HG03575 (cell line): ENCODE results near the gene ATP5PF.
"Not testable (repeated sequence)": the region's sequence is repeated elsewhere in the genome, so short reads cannot be mapped to it uniquely, and the experiment has no call there.

ENCODE experiments used
- ATAC-seq: cut with Tn5 transposase; IDR thresholded peaks from one replicate; pipeline ENCODE4 v1.9.1; 2021; ENCODE audit not compliant: unreplicated experiment, insufficient number of reproducible peaks, low FRiP score; ENCODE audit errors: extremely low read depth

Gene ATP5PF, protein sequence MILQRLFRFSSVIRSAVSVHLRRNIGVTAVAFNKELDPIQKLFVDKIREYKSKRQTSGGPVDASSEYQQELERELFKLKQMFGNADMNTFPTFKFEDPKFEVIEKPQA

DNA sequence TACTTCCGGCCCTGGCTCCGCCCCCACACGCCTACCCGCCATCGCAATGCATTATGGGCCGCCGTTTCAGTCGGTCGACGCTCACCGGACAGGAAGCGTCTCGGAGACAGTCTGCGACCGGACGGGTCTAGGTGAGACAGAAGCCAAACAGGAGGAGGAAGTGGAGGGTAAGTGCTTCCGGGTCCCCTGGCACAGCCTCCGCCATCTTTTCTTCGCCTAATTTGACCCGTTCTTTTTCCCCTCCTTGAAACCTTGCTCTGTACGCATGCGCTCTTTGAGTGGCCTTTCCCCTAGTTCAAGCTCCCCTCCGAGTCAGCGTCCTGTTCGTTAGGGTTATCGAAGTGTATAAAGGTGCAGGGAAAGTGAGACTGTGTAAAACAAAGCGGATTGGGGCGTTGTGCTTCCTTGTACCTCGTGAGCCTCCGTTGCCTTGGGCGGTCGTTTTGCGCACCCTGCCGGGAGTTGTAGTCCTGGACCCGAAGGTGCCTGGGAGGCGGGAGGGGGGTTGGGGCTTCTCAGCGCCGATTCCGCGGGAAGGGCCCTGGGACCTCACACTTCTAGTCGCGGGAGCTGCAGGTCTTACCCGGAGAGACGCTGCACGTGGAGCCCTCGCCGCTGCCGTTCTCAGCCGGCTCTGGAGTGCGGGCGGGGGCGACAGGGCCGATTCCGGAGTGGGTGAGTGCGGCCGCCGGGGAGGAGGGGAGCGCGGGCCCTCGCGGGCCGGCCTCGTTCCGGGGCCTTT, at the start of gene ATP5PF, which contains the start of gene GABPA:
Gene ATP5PF, minus strand, starts transcription at position 1 of the 742 bp plus-strand sequence. CDS start 5,110 bp downstream, outside the sequence.
Gene GABPA, plus strand, starts transcription at position 69 of the 742 bp plus-strand sequence. CDS start 6,627 bp downstream, outside the sequence.
- ATAC-seq: peak; percentile 66

DNA sequence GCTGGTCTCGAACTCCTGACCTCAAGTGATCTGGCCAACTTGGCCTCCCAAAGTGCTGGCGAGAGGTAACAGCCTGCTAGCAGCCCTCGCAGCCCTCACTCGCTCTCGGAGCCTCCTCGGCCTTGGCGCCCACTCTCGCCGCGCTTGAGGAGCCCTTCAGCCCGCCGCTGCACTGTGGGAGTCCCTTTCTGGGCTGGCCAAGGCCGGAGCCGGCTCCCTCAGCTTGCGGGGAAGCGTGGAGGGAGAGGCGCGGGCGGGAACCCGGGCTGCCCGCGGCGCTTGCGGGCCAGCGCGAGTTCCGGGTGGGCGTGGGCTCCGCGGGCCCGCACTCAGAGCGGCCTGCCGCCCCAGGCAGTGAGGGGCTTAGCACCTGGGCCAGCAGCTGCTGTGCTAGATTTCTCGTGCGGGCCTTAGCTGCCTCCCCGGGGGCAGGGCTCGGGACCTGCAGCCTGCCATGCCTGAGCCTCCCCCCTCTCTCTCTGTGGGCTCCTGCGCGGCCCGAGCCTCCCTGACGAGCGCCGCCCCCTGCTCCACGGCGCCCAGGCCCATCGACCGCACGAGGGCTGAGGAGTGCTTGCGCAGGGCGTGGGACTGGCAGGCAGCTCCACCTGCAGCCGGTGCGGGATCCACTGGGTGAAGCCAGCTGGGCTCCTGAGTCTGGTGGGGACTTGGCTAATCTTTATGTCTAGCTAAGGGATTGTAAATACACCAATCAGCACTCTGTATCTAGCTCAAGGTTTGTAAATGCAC, 43.6 kb upstream of the ATP5PF start:
- ATAC-seq: not testable (repeated sequence)

DNA sequence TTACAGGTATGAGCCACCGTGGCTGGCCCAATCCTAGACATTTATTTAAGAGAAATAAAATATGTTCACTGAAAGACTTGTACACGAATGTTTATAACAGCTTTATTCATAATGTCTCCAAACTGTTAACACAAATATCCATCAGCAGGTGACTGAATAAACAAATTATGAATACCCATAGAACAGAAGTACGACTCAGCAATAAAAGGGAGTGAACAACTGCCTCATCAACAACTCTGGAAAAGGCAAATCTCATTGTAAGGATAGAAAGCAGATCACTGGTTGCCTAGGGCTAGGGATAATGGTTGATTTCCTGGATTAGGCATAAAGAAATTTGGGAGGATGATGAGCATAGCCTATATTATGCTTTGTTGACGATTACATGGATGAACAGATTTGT, 41.7 kb upstream of the ATP5PF start:
- no peak for ATAC-seq

DNA sequence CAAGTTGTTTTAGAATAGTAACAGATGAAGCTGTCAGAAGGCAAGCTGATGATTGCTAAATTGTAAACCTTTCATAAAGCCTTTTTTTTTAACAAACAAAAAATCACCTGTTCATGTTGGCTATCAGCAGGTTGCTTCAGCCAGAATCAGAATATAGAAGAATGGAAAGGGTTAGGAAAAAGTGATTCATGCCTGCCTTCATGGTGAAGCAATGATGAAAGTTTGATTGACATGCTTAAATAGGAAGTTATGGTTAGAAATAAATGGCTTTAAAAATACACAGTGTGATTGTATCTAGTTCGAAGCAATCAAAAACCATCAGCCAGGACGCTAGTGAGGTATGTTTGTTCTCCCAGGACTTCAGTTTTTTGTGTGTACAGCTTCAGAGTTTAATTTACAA, 38.0 kb upstream of the ATP5PF start:
- ATAC-seq: no peak

DNA sequence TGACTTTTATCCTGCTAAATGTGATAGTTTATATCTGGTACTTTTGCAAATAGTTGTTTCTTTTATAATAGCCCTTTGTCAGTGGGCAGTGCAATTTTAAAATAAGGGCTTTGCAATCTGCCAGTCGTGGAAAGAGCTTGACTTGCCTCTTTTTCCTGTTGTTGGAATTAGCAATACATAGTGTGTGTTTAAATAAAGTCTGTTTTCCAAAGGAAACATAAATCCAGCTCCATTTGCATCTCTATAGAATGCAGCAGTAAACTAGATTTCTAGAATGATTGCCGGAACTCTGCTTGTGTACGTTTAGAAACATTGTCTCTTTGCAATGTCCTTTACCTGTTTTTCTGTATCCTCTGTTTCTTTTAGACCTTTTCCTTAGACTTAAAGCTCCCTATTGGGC, 33.2 kb upstream of the ATP5PF start:
- ATAC-seq: no peak

DNA sequence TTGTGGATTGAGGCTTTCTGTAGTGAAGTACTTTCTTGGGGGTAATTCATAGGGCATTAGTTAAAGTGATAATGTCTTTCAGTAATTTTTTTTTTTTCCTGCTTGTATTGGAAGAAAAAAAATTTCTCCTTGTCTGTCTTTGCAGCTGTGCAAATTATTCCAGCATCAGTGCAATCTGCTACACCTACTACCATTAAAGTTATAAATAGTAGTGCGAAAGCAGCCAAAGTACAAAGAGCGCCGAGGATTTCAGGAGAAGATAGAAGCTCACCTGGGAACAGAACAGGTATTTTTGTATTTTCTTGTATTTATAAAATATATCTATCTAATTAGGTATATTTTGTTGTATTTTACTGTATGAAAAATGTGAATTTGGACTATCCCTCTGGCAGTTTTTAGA, 29.4 kb upstream of the ATP5PF start:
- no peak for ATAC-seq

DNA sequence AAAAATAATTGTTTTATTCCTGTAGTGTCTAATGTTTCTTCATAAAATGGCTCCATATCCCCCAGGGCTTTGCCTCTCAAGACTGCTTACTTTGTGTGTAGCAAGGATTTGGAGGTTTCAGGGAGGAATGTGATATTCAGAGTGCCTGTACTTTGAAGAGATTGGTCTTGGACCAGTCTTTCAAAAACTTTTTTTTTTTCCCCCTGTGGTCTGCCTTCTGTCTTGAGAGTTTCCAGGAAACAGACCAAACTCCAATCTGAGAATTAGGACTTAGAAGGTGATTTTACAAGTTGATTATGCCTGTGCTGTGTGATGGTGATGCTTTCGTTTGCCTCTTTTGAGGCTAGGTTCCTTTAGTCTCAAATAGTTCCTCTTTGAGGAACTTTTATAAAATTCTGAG, 26.0 kb upstream of the ATP5PF start:
- no peak for ATAC-seq

DNA sequence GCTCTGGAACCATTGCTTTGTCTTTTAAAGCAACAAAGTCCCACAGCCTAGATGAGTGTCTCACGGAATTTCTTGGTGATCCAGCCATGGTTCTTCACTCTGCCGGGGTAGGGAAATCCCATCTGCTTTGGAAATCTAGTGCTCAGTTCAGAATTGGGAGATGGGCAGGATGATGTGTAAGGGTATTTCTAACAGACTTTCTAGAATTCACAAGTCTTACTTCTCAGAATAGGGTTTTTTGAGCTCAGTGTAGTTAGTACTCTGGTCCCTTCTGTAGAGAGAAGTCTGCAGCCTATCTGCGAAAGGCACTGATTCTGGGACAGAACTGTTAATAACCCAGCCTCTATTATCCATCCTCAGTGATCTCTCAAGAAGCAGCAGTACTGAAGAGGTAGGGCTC, 25.4 kb upstream of the ATP5PF start:
- no peak for ATAC-seq

DNA sequence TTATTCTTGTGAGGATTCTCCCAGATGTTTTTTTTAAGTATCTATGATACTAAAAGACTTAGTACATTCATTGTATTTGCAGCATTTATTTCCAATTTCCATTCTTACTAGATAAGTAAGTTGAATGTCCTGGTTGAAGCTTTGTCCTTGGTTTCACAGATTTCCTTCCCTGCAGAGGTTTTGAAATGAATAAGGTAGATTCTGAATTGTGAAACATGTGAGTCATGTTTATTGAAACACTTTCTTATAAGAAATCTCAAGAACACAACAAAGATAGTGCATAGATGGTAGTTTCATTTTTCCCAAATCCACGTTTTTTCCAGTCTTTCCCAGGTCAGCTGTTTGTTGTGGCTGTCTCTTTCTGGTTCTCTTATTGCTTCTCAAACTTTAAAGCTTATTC, 24.9 kb upstream of the ATP5PF start:
- no peak for ATAC-seq

DNA sequence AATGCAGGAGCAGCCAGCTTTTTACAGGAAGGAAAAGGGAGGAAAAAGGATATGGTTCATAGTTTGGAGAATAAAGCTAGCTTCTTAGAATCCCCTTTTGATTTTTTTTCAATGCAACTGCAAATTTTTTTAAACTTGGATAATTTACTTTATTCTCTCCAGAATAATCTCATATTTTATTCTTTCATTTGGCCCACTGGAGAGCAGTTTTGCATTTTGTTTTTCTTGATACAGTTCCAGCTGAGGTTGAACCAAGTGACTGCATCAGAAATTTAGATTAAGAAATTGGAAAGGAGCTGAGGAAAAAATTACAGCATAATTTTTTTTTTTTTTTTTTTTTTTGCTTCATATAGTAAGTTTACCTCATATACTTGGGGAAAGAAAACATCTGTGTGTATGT, 22.8 kb upstream of the ATP5PF start:
- ATAC-seq: no peak

DNA sequence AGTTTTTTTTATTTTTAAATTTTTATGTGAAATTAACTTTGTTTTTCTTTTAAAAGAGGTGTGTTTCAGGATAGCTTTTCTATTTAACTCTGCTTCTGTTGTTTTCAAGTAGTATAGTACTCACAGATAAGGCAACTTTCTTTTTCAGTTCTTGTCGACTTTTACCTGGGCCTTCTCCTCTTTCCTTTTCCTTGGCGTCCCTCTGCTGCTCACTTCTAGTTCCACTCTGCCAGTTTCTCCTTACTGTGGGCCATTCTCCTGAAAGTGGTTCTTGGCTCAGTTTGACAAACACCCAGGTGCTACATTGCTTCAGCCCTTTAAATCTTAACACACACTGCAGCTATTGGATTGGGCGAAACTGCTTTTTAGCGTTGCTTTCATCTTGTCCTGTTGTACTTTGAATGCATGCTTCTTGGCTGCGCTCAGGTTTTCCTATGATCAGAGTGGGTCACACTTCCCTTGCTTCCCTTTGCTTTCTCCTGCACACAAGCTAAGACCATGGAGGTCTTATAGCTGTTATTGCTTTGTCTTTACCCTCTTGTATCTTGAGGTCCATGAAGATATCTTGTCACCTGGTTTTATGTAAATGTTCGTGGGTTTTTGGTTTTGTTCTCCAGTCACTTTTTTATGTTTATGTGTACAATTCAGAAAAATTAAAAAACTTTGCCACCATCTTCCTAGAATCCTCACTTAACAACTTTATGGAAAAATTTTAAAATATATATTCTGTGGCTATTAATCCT, 21.7 kb upstream of the ATP5PF start:
- ATAC-seq: no peak

DNA sequence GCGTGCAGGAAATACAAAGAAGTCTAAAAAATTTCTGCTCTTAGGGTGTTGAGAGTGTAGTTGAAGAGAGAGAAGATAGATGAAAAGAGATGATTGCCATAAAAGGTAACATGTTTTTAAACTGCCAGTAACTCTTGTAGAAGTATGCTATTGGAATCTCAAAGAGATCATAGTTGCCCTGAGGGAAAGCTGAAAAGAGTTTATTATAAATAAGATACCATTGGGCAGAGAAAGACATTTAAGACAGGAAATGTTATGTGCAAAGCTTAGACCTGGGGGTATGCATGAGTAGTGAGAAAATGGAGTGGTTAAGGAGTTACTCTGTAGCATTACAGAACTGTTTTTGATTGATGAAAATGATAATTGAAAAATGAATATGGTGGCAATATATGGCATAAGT, 17.7 kb upstream of the ATP5PF start:
- ATAC-seq: no peak

DNA sequence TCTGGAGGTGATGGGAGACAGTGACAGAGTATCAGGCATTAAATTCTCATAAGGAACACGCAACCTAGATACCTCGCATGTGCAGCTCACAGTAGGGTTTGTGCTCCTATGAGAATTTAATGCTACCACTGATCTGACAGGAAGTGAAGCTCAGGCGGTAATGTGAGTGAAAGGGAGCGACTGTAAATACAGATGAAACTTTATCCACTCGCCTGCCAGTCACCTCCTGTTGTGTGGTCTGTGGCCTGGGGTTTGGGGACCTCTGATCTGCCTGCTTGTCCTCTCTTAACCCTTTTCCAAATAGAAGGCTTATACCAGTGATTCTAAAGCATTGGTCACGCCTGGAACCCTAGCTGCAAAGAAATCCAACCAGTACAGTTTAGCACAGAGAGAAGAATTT, 15.4 kb upstream of the ATP5PF start:
- ATAC-seq: no peak

DNA sequence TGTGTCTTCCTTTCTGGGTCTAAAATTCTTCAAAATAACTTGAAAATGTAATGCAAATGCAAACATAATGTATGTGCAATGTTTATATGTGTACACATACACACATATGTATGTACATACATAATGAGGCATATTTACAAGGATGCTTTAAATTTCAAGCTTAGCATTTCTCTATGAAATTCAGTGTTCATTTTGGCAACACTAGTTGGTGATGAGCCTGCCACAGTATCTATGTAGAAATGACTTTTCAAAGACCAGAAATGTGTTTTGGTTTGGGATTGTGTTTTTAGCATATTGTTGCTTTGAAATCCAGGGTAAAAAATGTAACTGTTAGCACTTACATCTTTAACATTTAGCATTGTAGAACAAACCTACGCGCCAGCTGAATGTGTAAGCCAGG, 10.2 kb upstream of the ATP5PF start:
- no peak for ATAC-seq

DNA sequence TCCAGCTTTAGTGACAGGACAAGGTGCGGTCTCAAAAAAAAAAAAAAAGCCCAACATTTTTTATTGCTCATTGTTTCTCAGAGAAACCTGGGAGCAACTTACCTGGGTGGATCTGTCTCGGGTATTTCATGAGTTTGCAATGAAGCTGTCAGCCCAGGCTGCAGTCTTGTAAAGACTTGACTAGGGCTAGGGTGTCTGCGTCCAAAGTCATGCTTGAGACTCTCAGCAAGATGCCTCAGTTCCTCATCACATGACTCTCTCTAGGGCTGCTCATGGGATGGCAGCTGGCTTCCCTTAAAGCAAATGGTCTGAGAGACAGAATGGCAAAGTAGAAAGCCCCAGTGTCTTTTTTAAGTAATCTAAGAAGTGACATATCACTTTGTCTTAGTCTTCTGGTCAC, 8.2 kb upstream of the ATP5PF start:
- no peak for ATAC-seq

DNA sequence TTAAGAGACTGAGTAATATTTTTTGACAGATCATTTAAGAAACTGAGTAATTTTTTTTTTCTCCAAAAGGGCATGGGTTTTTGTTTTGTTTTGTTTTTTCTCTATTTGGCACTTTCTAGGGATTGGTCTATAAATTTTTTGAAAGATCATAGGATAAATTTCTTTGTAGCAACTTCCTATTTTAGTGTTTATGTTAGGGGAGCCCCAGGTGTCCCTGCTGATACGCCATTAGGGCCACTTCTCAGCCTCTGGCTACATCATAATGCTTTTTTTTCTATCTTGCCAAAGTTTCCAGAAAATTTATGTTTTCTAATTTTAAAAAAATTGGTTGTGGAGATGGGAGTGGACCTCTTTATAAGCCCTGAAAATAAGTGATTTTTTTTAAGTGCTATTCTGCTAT, 2.7 kb upstream of the ATP5PF start:
- ATAC-seq: no peak

DNA sequence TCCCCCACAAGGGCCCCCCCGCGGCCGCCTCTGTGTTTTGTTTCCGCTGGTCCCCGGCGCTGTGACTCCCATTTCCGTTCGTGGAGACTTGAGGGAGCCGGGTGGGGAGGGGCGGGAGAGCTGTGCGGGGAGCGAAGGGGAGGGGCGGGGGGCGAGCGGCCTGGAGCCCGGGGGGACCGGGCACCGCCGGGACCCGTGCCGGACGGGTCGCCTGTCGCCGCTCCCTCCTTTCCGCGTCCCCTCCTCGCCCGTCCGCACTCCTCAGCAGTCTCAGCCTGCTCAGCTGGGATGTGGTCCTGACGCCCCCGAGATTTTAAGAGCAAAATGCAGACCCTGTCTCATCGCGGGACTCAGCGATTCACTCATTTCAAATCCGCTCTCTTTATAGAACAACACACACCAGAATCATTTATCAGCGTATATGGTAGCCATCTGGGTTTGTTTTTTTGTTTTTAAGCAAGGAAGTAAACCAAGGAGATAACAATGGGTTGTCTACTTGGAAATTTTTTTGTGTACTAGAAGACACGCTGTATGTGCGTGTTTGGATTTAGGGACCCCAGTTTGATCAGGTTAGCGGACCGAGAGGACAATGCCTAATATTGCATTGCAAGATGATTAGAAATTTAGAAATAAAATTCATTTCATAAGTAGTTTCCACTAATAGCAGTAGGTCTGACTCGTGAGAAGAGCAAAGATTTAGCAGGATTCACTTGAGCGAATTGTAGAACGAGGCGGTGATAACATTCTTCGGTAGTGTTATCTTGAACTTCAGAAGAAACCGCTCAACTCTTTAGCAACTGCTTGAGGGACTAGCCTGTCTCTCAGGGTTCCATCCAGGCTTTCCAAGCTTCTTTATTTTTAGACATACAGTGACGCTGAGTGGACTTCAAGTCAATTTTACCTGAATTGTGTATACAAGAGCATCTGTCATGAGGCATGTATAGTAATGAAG, 1.2 kb upstream of the ATP5PF start:
- no peak for ATAC-seq

DNA sequence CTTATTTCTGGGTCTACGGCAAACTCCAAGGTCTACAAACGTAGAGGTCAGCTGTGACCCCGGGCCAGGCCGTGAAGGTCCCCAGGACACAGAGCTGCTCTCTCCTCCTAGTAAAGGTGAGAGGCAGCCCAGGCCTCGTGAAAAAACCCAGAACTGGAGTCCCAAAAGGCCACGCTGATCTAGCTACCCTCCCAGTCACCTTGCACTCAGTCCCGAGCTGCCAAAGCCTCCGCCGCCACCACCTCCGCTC, 125 bp downstream of the ATP5PF start:
- ATAC-seq: peak; percentile 4
